Measurements from ENCODE around the gene PUSL1. TPM values are rescaled to one million over a fixed set of nuclear protein-coding genes. Genes with fewer than 3 reads are reported as not detected.

Gene PUSL1
- total RNA-seq, 1 donor from 2014 or later: 12.6 TPM

DNA sequence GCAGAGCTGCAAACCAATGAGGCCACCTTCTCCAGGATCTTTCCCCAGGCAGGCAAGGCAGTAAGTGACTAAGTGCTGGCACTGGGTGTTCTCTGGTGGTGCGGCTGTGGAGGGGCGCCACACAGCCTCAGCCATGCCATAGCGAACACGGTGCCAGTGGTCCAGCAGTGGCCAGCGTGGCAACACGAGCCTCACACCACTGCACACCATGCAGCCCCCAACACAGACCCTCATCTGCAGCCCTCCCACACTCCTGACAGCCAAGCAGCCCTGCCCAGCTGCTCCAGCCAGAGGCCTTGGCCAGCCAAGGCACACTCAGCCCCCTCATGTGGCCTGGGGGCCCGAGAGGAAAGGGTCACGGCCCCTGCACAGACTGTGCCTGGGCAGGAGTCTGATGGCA lies 13.1 kb downstream of the PUSL1 start:
- intact Hi-C loops (cut with micrococcal nuclease): no loop called here
- ATAC-seq (ENCODE audit: low read depth) (no peak), DNase-seq (no peak)
- POLR2A ChIA-PET: interaction anchor here (0.6 kb wide), 1 partner anchor 257 kb away, joined by 3 read pairs; no protein-coding TSS in a partner anchor
- Mint-ChIP-seq H3K27me3 (no peaks in the 10 kb centered on the region), H3K9me3 (no peaks in the 10 kb centered on the region), H3K27ac (no peak overlapping the region), H3K4me1 (peaks cover 33% of the 10 kb centered on the region), H3K36me3 (ENCODE audit: low read depth) (peaks cover 26% of the 10 kb centered on the region), H3K4me3 (peak overlapping the region; percentile 15)
- TF ChIP-seq, protein P1, sequence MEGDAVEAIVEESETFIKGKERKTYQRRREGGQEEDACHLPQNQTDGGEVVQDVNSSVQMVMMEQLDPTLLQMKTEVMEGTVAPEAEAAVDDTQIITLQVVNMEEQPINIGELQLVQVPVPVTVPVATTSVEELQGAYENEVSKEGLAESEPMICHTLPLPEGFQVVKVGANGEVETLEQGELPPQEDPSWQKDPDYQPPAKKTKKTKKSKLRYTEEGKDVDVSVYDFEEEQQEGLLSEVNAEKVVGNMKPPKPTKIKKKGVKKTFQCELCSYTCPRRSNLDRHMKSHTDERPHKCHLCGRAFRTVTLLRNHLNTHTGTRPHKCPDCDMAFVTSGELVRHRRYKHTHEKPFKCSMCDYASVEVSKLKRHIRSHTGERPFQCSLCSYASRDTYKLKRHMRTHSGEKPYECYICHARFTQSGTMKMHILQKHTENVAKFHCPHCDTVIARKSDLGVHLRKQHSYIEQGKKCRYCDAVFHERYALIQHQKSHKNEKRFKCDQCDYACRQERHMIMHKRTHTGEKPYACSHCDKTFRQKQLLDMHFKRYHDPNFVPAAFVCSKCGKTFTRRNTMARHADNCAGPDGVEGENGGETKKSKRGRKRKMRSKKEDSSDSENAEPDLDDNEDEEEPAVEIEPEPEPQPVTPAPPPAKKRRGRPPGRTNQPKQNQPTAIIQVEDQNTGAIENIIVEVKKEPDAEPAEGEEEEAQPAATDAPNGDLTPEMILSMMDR (IDR thresholded peaks at IDR 0.05): no peak
- CTCF ChIA-PET: no interaction called here

DNA sequence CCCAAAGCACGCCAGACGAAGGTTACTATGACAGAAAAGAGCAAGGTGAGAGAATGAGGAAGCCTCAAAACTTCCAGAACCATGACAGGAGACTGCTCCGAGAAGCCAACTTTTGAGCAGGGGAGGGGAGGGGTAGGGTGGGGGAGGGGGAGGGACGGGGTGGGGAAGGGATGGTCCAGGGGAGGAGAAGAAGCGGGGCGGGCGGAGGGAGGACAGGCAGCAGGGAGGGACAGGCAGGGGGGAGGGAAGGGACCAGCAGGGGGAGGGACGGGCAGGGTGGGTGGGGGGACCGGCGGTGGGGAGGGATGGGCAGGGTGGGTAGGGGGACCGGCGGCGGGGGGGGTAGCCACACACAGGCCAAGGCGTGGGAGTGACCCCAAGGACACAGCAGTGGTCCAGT lies 14.0 kb downstream of the PUSL1 start:
- DNase-seq (no peak), ATAC-seq (ENCODE audit: low read depth) (no peak)
- POLR2A ChIA-PET: no interaction called here
- TF ChIP-seq, protein P1 (IDR thresholded peaks at IDR 0.05): no peak
- Mint-ChIP-seq H3K27me3 (no peaks in the 10 kb centered on the region), H3K4me1 (peaks cover 37% of the 10 kb centered on the region), H3K27ac (no peak overlapping the region), H3K9me3 (no peaks in the 10 kb centered on the region), H3K36me3 (ENCODE audit: low read depth) (peaks cover 27% of the 10 kb centered on the region), H3K4me3 (peak overlapping the region; percentile 66)
- intact Hi-C loops (cut with micrococcal nuclease): no loop called here
- CTCF ChIA-PET: no interaction called here

DNA sequence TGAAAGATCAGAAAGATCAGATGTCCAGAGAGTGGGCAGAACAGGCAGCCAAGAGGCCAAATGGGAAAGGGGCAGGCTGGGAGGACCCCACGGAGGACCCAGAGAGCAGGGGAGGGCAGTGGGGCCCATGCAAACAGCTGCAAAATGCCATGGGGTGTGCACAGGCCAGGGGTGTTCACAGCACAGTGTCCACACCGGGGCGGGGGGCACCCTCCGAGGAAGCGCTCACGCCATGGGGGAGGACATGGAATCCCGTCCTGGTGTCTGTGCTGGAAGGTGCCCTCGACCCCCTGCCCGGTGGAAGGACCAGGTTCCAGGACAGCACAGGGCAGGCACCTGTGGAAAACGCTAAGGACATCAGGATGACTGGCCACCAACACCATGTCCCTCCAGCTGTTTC lies 14.6 kb downstream of the PUSL1 start:
- DNase-seq (no peak), ATAC-seq (ENCODE audit: low read depth) (no peak)
- Mint-ChIP-seq H3K27me3 (no peaks in the 10 kb centered on the region), H3K4me1 (peaks cover 37% of the 10 kb centered on the region), H3K36me3 (ENCODE audit: low read depth) (peaks cover 27% of the 10 kb centered on the region), H3K4me3 (peak overlapping the region; percentile 86), H3K27ac (no peak overlapping the region), H3K9me3 (no peaks in the 10 kb centered on the region)
- intact Hi-C loops (cut with micrococcal nuclease): no loop called here
- ChIA-PET POLR2A (interaction anchor here (1.3 kb wide), 1 partner anchor 52 kb away, joined by 5 read pairs; the partner anchor contains the start of gene AURKAIP1), CTCF (no interaction called here)
- TF ChIP-seq, protein P1 (IDR thresholded peaks at IDR 0.05): no peak

DNA sequence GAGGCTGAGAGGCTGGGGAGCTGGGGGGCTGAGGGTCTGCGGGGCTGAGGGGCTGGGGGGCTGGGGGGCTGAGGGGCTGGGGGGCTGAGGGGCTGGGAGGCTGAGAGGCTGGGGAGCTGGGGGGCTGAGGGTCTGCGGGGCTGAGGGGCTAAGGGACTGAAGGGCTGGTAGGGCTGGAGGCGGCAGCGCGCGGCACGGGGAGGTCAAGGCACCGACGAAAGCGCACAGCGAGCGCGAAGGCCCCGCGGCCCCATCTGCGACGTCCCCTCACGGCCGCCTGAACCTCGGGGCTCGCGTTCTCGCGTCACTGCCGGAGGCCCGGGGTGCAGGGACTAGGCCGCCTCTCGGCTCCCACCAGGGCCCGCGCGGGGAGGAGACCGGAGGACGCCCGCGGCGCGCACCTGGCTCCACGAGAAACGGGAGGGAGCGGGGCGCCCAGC lies 15.7 kb downstream of the PUSL1 start:
- intact Hi-C loops (cut with micrococcal nuclease): loop anchor here (1.0 kb wide), 3 partner anchors 16 to 51 kb away; partner anchors contain the start of genes AURKAIP1, DVL1 and PUSL1
- TF ChIP-seq, protein P1 (IDR thresholded peaks at IDR 0.05): no peak
- Mint-ChIP-seq H3K9me3 (no peaks in the 10 kb centered on the region), H3K27me3 (no peaks in the 10 kb centered on the region), H3K27ac (no peak overlapping the region), H3K4me1 (peaks cover 37% of the 10 kb centered on the region), H3K4me3 (peak overlapping the region; percentile 90), H3K36me3 (ENCODE audit: low read depth) (peaks cover 21% of the 10 kb centered on the region)
- CTCF ChIA-PET: no interaction called here
- POLR2A ChIA-PET: interaction anchor here (0.6 to 1.3 kb wide), 2 partner anchors 51 to 506 kb away, joined by 4 to 5 read pairs; partner anchors contain the start of gene AURKAIP1
- no peak for ATAC-seq (ENCODE audit: low read depth)
- no peak for DNase-seq

DNA sequence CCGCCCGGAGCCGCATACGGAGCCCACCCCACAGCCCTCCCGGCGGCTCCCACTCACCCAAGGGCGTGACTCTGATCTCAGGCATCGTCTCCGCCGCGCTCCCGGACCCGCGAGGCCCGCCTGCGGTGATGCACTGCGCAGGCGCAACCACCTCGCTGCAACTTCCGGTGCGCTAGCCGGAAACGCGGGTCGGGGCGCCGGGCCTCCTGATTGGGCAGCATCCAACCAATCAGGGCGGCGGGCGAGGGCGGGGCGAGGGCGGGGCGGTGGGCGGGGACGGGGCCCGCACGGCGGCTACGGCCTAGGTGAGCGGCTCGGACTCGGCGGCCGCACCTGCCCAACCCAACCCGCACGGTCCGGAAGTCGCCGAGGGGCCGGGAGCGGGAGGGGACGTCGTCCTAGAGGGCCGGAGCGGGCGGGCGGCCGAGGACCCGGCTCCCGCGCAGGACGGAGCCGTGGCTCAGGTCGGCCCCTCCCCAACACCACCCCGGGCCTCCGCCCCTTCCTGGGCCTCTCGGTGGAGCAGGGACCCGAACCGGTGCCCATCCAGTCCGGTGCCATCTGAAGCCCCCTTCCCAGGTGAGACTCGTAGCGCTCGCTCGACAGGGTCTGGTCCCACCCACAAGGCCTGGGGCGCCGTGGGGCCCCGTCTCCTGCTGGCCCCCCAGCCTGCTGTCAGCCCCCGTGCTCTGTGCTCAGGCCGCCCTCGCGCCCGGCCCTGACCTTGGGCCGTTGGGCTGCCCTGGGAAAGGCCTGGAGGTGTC lies 16.3 kb downstream of the PUSL1 start, which contains the start of the genes CPTP and INTS11:
Gene CPTP, plus strand, starts transcription at position 279 of the 764 bp plus-strand sequence. CDS start 2,109 bp downstream, outside the sequence.
Gene INTS11, minus strand, starts transcription at position 137 of the 764 bp plus-strand sequence. Its CDS starts 52 bp downstream, at position 85.
- ATAC-seq (ENCODE audit: low read depth) (peak; percentile 87), DNase-seq (peak; percentile 91)
- Mint-ChIP-seq H3K27ac (peak within 1 kb of the TSS; percentile 80), H3K4me3 (peak within 1 kb of the TSS; percentile 90), H3K4me1 (peaks cover 41% of the 10 kb centered on the region), H3K36me3 (ENCODE audit: low read depth) (peaks cover 16% of the 10 kb centered on the region), H3K27me3 (no peaks in the 10 kb centered on the region), H3K9me3 (no peaks in the 10 kb centered on the region)
- CTCF ChIA-PET: no interaction called here
- intact Hi-C loops (cut with micrococcal nuclease): loop anchor here (1.0 kb wide), 3 partner anchors 16 to 51 kb away; partner anchors contain the start of genes AURKAIP1, DVL1 and PUSL1
- TF ChIP-seq, protein P1 (IDR thresholded peaks at IDR 0.05): no peak
- POLR2A ChIA-PET: interaction anchor here (0.6 to 1.2 kb wide), 2 partner anchors 23 to 505 kb away, joined by 3 to 4 read pairs; no protein-coding TSS in a partner anchor

All from activated B cell treated with CpG ODN at 0.5 μM for 24 hours (primary cell).